Activated T-helper 1 cell treated with anti-CD3 and anti-CD28 coated beads, Interleukin-12 subunit alpha, Interleukin-12 subunit beta, Interleukin-2, Interleukin-4 antibody, amounts not matched to agents 30 ng/mL and 10 ng/mL and 1 ng/mL, durations not matched to agents 14 hours and 24 hours and 36 hours (primary cell): ENCODE measurements around the gene SPACA5. TPM values are rescaled to one million over a fixed set of nuclear protein-coding genes. Genes with fewer than 3 reads are reported as not detected.
"Not testable (repeated sequence)": the region's sequence is repeated elsewhere in the genome, so short reads cannot be mapped to it uniquely, and the experiment has no call there.

Experiments
- DNase-seq: peaks from one replicate; pipeline ENCODE4 v3.0.0; 2021; ENCODE audit warnings: low spot score
- H3K27ac Mint-ChIP-seq: one replicate; pipeline ENCODE4 v1.8.0; 2021; ENCODE audit warnings: mild to moderate bottlenecking, mixed read lengths
- H3K27me3 Mint-ChIP-seq: one replicate; pipeline ENCODE4 v1.8.0; 2022; ENCODE audit warnings: mild to moderate bottlenecking, moderate library complexity, mixed read lengths; ENCODE audit not compliant: insufficient read depth
- H3K36me3 Mint-ChIP-seq: one replicate; pipeline ENCODE4 v1.8.0; 2021; ENCODE audit warnings: low read depth, mixed read lengths
- H3K4me1 Mint-ChIP-seq: one replicate; pipeline ENCODE4 v1.8.0; 2021; ENCODE audit warnings: low read depth, mixed read lengths
- H3K4me3 Mint-ChIP-seq: one replicate; pipeline ENCODE4 v1.8.0; 2021; ENCODE audit warnings: mild to moderate bottlenecking, moderate library complexity, mixed read lengths
- H3K9me3 Mint-ChIP-seq: one replicate; pipeline ENCODE4 v1.8.0; 2021; ENCODE audit warnings: mixed read lengths
- intact Hi-C: fragments of 100-400 bp; cut with micrococcal nuclease; formaldehyde crosslinking; loops from one replicate; pipeline ENCODE4 v1.15.1; 2024
- total RNA-seq: library from RNA; stranded (reverse); gene quantifications from 2 replicates; pipeline ENCODE4 v1.2.3, GENCODE V29; 2022

The SPACA5 gene
- total RNA-seq, 1 donor from 2014 or later = not detected

DNA sequence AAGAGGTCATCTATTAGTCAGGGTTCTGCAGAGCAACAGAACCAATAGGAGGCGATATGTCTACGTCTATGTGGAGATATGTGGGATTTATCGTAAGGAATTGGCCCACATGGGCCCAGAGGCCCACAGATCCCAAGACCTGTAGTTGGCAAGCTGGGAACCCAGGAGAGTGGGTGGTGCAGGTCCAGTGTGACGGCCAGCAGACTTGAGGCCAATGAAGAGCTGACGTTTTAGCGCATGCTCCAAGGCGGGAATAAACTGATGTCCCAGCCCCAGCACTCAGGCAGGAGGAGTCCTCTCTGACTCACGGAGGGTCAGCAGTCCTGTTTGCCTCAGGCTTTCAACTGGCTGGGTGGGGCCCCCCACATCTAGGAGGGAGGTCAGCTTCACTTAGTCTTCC, 21.3 kb downstream of the SPACA5 start:
- DNase-seq = no peak
- Mint-ChIP-seq H3K36me3 (no peaks in the 10 kb centered on the region), H3K27me3 (no peaks in the 10 kb centered on the region), H3K4me3 (no peak overlapping the region), H3K4me1 (no peaks in the 10 kb centered on the region), H3K27ac (no peak overlapping the region), H3K9me3 (no peaks in the 10 kb centered on the region)
- intact Hi-C loops = loop anchor here (5.0 to 10.0 kb wide), 4 partner anchors 466 to 833 kb away; partner anchors contain the start of genes ARAF, UBA1 and ZNF41

DNA sequence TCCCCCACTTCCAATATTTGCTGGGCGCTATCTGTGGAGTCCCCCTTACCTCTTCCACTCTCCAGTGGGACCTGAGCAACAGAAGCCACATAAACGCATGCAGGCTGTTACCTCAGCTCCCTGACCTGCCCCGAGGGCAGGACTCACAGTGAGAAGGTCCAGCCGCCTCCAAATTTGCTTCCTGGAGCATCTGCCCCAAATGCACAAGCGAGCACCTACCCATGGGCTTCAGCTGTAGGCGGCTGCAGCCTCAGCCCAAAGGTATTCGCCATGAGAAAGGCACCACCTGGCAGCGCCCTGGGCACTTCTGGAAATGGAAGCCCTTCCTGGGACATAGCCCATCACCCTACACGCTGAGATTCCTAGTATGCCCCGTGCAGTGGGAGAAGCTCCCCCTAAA, 23.4 kb downstream of the SPACA5 start:
- no peaks in the 10 kb centered on the region for H3K27me3 Mint-ChIP-seq
- no peak overlapping the region for H3K27ac Mint-ChIP-seq
- intact Hi-C loops = no loop called here
- DNase-seq = no peak
- no peaks in the 10 kb centered on the region for H3K4me1 Mint-ChIP-seq
- no peak overlapping the region for H3K4me3 Mint-ChIP-seq
- H3K9me3 Mint-ChIP-seq = no peaks in the 10 kb centered on the region
- H3K36me3 Mint-ChIP-seq = no peaks in the 10 kb centered on the region

DNA sequence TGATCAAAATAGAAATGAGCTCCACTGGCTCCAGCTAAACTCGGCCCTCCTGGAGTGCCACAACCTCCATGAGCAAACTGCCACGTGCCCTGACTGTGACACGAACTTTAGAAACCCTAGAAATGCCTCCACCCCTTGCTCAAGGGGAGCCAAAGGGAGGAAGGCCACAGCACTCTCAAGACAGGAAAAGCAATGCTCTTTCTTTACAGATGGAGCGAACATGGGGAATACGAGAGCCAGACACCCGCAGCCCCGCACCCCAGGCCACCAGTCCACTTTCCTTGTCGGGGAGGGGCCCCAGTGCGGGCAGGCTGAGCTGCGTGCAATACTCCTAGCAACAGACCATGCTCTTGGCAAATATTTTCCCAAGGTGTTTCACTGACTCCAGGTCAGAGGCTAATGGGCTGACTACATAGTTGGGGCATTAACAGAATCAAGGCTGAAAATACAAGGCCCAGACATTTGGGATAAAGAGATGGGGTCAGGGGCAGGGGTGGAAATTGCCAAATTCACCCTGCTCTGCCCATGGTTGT, 23.9 kb downstream of the SPACA5 start:
- H3K4me1 Mint-ChIP-seq, H3K9me3 Mint-ChIP-seq, intact Hi-C loops, H3K27me3 Mint-ChIP-seq, H3K4me3 Mint-ChIP-seq, H3K27ac Mint-ChIP-seq, H3K36me3 Mint-ChIP-seq, DNase-seq: not testable (repeated sequence)

DNA sequence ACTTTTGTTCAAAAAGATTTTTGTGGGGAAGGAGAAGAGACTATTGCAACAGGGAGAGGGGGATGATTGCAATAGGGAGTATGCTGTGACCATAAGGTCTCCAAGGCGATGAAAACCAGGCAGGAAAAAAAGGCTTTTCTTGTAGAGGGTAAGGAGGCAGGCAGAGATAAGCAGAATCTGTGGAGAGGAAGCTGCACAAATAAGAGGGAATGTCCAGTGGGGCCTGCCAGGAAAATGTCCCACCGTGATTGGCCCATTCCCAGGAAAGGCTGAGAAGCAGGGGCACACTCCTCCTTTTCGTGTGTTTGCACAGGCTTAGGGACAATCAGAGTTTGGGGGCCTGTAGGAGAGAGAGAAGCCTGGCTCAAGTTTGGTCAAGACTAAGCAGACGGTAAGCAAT, 29.1 kb downstream of the SPACA5 start:
- H3K36me3 Mint-ChIP-seq = no peaks in the 10 kb centered on the region
- intact Hi-C loops = no loop called here
- H3K27ac Mint-ChIP-seq = no peak overlapping the region
- H3K4me1 Mint-ChIP-seq = no peaks in the 10 kb centered on the region
- H3K9me3 Mint-ChIP-seq = no peaks in the 10 kb centered on the region
- H3K4me3 Mint-ChIP-seq = no peak overlapping the region
- no peak for DNase-seq
- no peaks in the 10 kb centered on the region for H3K27me3 Mint-ChIP-seq

DNA sequence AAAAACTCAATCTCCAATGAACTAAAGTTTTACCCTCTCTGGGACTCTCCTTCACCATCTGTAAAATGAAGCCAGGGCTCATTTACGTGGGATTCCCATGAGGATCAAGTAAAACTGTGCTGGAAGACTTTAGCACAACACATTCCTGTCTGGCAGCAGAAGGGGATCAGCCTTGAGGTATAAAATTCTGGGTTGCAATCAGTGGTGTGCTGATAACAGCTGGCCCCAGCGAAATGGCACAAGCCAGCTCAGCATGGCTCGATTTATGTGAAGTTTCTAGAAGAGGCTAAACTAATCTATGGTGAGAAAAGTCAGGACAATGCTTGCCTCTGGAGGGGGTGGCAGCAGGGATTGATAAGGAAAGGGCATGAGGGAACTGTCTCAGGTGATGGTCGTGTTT, 36.3 kb downstream of the SPACA5 start:
- DNase-seq = no peak
- no peaks in the 10 kb centered on the region for H3K4me1 Mint-ChIP-seq
- no peaks in the 10 kb centered on the region for H3K9me3 Mint-ChIP-seq
- intact Hi-C loops = no loop called here
- H3K36me3 Mint-ChIP-seq = no peaks in the 10 kb centered on the region
- H3K4me3 Mint-ChIP-seq = no peak overlapping the region
- H3K27me3 Mint-ChIP-seq = no peaks in the 10 kb centered on the region
- H3K27ac Mint-ChIP-seq = no peak overlapping the region

DNA sequence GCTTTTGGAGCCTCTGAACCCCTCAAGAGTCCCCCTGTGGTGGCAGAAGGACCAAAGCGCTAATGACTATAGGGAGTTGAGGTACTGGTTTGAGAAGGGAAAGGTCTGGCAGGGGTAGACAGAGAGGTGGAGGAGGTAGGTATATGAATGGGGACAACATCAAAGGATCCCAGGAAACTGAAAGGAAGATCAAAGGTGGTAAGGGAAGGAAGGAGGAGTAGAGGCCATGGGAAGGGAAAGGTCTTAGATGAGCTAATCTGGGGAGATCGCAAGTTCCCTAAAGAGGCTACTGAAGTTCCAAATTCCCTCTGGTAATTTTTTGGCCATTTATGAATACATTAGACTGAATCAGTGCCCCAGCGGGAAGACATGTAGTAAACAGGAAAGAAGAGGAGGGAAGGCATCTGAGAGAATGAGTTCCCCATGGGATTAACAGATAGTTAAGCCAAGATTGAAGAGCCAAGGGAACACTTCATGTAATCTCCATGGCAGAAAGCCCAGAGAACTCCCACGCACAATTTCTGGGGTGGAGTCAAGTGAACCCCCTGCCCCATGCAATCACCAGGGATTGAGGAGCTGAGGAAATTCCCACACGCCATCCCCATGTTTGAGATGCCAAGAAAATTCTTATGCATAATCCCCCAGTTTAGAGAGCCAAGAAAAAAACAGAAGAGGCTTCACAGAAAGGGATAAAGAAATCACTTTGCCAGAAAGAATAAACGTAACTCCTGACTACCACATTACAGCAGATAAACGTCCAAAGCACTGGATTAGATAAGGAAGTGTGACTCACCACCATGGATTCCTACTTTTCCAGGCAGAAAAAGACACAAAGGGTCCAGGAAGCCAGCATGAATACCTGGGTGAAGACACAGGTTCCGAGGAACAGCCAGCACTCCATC, 38.9 kb downstream of the SPACA5 start:
- intact Hi-C loops = no loop called here
- no peak for DNase-seq
- Mint-ChIP-seq H3K27ac (no peak overlapping the region), H3K4me3 (no peak overlapping the region), H3K36me3 (no peaks in the 10 kb centered on the region), H3K9me3 (no peaks in the 10 kb centered on the region), H3K27me3 (no peaks in the 10 kb centered on the region), H3K4me1 (no peaks in the 10 kb centered on the region)

DNA sequence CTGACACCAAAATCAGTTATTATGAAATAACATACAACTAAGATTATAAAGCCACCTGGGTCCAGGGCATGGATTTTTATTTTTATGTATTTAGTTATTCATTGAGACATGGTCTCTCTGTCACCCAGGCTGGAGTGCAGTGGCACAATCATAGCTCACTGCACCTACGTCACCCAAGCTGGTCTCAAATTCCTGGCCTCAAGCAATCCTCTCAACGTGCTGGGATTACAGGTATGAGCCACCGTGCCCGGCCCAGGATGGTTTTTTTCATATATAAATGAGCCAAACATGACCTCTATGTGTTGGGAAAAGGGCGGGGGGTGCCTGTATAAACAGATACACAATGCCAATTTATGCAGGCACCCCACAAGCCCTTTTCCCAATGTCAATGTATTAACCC, 40.1 kb downstream of the SPACA5 start:
- H3K27ac Mint-ChIP-seq = no peak overlapping the region
- no peak overlapping the region for H3K4me3 Mint-ChIP-seq
- no peaks in the 10 kb centered on the region for H3K4me1 Mint-ChIP-seq
- H3K36me3 Mint-ChIP-seq = no peaks in the 10 kb centered on the region
- no peaks in the 10 kb centered on the region for H3K27me3 Mint-ChIP-seq
- no peaks in the 10 kb centered on the region for H3K9me3 Mint-ChIP-seq
- DNase-seq = no peak
- intact Hi-C loops = no loop called here

DNA sequence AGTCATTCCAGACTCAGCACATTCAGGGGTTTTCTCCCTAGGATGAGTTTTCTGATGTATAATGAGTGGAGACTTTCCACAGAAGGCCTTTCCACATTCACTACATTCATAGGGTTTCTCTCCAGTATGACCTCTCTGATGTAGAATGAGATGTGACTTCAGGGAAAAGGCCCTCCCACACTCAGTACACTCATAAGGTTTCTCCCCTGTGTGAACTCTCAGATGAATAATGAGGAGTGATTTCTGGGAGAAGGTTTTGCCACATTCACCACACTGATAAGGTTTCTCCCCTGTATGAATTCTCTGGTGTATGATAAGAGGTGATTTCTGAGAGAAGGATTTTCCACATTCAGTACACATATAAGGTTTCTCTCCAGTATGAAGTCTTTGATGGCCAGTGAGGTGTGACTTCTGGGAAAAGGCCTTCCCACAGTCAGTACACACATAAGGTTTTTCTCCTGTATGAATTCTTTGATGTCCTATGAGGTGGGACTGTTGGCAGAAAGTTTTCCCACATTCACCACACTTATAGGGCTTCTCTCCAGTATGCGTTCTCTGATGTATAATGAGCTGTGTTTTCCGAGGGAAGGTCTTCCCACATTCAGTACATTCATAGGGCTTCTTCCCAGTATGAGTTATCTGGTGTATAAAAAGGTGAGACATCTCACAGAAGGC, 52.0 kb downstream of the SPACA5 start:
- DNase-seq = no peak
- Mint-ChIP-seq H3K27ac (no peak overlapping the region), H3K27me3 (no peaks in the 10 kb centered on the region), H3K4me3 (no peak overlapping the region), H3K9me3 (peaks cover 20% of the 10 kb centered on the region), H3K36me3 (peaks cover 2% of the 10 kb centered on the region), H3K4me1 (no peaks in the 10 kb centered on the region)
- intact Hi-C loops = no loop called here

DNA sequence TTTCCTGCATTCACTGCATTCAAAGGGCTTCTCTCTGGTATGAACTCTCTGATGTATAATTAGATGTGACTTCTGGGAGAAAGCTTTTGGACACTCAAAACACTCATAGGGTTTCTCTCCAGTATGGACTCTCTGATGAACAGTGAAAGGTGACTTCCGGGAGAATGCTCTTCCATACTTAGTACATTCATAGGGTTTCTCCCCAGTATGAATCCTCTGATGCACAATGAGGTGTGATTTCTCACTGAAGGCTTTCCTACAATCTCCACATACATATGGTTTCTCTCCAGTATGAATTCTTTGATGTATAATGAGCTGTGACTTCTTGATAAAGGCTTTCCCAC, 52.5 kb downstream of the SPACA5 start:
- Mint-ChIP-seq H3K36me3 (peaks cover 2% of the 10 kb centered on the region), H3K4me3 (no peak overlapping the region), H3K27me3 (no peaks in the 10 kb centered on the region), H3K27ac (no peak overlapping the region), H3K4me1 (no peaks in the 10 kb centered on the region), H3K9me3 (peaks cover 20% of the 10 kb centered on the region)
- intact Hi-C loops = no loop called here
- DNase-seq = no peak

Other genes with a start within 250 kb of the SPACA5 start
- gene ZNF81, start 170.1 kb upstream of the SPACA5 start, total RNA-seq = 5.9 and 9.2 TPM in 2 replicates
- gene ZNF182, start 3.0 kb upstream of the SPACA5 start, total RNA-seq = 5.4 TPM in 2 replicates
- 0.24 and 0.29 TPM in 2 replicates for gene ZNF630, start 64.7 kb downstream of the SPACA5 start, total RNA-seq
- gene SPACA5B, start 123.6 kb downstream of the SPACA5 start, total RNA-seq = not detected in 2 replicates
- gene SSX5, start 189.8 kb downstream of the SPACA5 start, total RNA-seq = not detected in 2 replicates
- not detected in 2 replicates for gene SSX1, start 248.4 kb downstream of the SPACA5 start, total RNA-seq